Uterus (tissue), 4 donors: ENCODE results near the gene LCN9. TPM values are rescaled to one million over a fixed set of nuclear protein-coding genes. Genes with fewer than 3 reads are reported as not detected.

Experiments
- DNase-seq, 2 donors: peaks; one replicate each; pipeline ENCODE4 v3.0.0-alpha.2; 2019 to 2020
- H3K27ac ChIP-seq, 2 donors: fragments of 200-600 bp; sonication (generic); 1 replicate in 1 of 2; 2 replicates in 1 of 2; pipeline ENCODE4 v1.5.1; 2016 to 2018
- H3K27me3 ChIP-seq, 2 donors: fragments of 200-600 bp; sonication (generic); one replicate each; pipeline ENCODE4 v1.5.1; 2018 to 2019; ENCODE audit warnings: control low read depth in 1 of 2
- H3K36me3 ChIP-seq, 2 donors: fragments of 200-600 bp; sonication (generic); one replicate each; pipeline ENCODE4 v1.5.1; 2019; ENCODE audit warnings: control low read depth in 1 of 2
- H3K4me1 ChIP-seq, 2 donors: fragments of 200-600 bp; sonication (generic); one replicate each; pipeline ENCODE4 v1.5.1; 2018 to 2019; ENCODE audit warnings: control low read depth in 1 of 2
- H3K4me3 ChIP-seq, 2 donors: fragments of 200-600 bp; sonication (generic); 1 replicate in 1 of 2; 2 replicates in 1 of 2; pipeline ENCODE4 v1.5.1; 2018 to 2019; ENCODE audit warnings: mild to moderate bottlenecking in 1 of 2
- H3K9me3 ChIP-seq, 2 donors: fragments of 200-600 bp; sonication (generic); one replicate each; pipeline ENCODE4 v1.5.1; 2019; ENCODE audit warnings: control low read depth in 1 of 2
- CTCF ChIP-seq, 4 experiments: fragments of 200-600 bp in 2 of 4; fragments of 450-650 bp in 2 of 4; sonication (generic) in 2 of 4; IDR thresholded peaks; one replicate each; pipeline ENCODE4 v1.5.1; 2016 to 2019; ENCODE audit warnings: antibody characterized with exemption in 4 of 4, mild to moderate bottlenecking in 2 of 4, moderate library complexity in 1 of 4
- POLR2A ChIP-seq, 2 donors: fragments of 450-650 bp; IDR thresholded peaks; one replicate each; pipeline ENCODE4 v1.6.1; 2016; ENCODE audit warnings: antibody characterized with exemption in 2 of 2, mild to moderate bottlenecking in 1 of 2, moderate library complexity in 1 of 2
- intact Hi-C: fragments of 100-400 bp; cut with DNase I; formaldehyde crosslinking; loops from one replicate; pipeline ENCODE4 v1.15.1; 2023; ENCODE audit warnings: low total_unique reads
- total RNA-seq, 4 donors: library from RNA; depleted of rRNA in 3 of 4; stranded (reverse); fragments of >200 nt in 3 of 4; gene quantifications; one replicate each; pipeline versions ENCODE4 v1.1.0 to v1.2.4, GENCODE V29; 2014 to 2023
- donor health status: DM: yes; HTN: yes; CAD: no.

Gene LCN9
- total RNA-seq, 4 donors from 2014 or later: not detected

GRCh38 chr9:135648494-135649410 is 14.4 kb upstream of the LCN9 start:
- Histone ChIP-seq H3K4me1 (no peaks in the 10 kb centered on the region), H3K9me3 (peaks cover 0 to 7% of the 10 kb centered on the region in 2 donors), H3K36me3 (no peaks in the 10 kb centered on the region), H3K27me3 (no peaks in the 10 kb centered on the region), H3K4me3 (no peak overlapping the region), H3K27ac (no peak overlapping the region)
- no peak for DNase-seq
- TF ChIP-seq CTCF (IDR thresholded peaks at IDR 0.05) (no peak), POLR2A (IDR thresholded peaks at IDR 0.05) (no peak)
- intact Hi-C loops: no loop called here

- Histone ChIP-seq H3K4me1 (no peaks in the 10 kb centered on the region), H3K4me3 (no peak overlapping the region), H3K27ac (no peak overlapping the region), H3K27me3 (no peaks in the 10 kb centered on the region), H3K9me3 (peaks cover 0 to 7% of the 10 kb centered on the region in 2 donors), H3K36me3 (no peaks in the 10 kb centered on the region)
- intact Hi-C loops: no loop called here
- no peak for DNase-seq
- TF ChIP-seq CTCF (IDR thresholded peaks at IDR 0.05): no peak
- TF ChIP-seq POLR2A (IDR thresholded peaks at IDR 0.05): no peak
These were observed 13.6 kb upstream of the LCN9 start for GRCh38 chr9:135649508-135649907.

- no peak for DNase-seq
- no peaks in the 10 kb centered on the region for H3K27me3 ChIP-seq
- intact Hi-C loops: no loop called here
- TF ChIP-seq CTCF (IDR thresholded peaks at IDR 0.05) (no peak), POLR2A (IDR thresholded peaks at IDR 0.05) (no peak)
- H3K27ac ChIP-seq: no peak overlapping the region
- H3K4me3 ChIP-seq: no peak overlapping the region
- H3K9me3 ChIP-seq: peaks cover 0 to 7% of the 10 kb centered on the region in 2 donors
- no peaks in the 10 kb centered on the region for H3K36me3 ChIP-seq
- H3K4me1 ChIP-seq: no peaks in the 10 kb centered on the region
These were observed 12.7 kb upstream of the LCN9 start for GRCh38 chr9:135650408-135650807.

GRCh38 chr9:135655317-135655716 is 7.8 kb upstream of the LCN9 start:
- TF ChIP-seq CTCF (IDR thresholded peaks at IDR 0.05) (no peak), POLR2A (IDR thresholded peaks at IDR 0.05) (no peak)
- Histone ChIP-seq H3K27me3 (no peaks in the 10 kb centered on the region), H3K9me3 (no peaks in the 10 kb centered on the region), H3K4me1 (no peaks in the 10 kb centered on the region), H3K36me3 (no peaks in the 10 kb centered on the region), H3K4me3 (no peak overlapping the region), H3K27ac (no peak overlapping the region)
- no peak for DNase-seq
- intact Hi-C loops: no loop called here

- no peaks in the 10 kb centered on the region for H3K36me3 ChIP-seq
- no peaks in the 10 kb centered on the region for H3K9me3 ChIP-seq
- intact Hi-C loops: no loop called here
- H3K27ac ChIP-seq: no peak overlapping the region
- H3K27me3 ChIP-seq: no peaks in the 10 kb centered on the region
- H3K4me1 ChIP-seq: no peaks in the 10 kb centered on the region
- H3K4me3 ChIP-seq: no peak overlapping the region
- DNase-seq: no peak
- TF ChIP-seq CTCF (IDR thresholded peaks at IDR 0.05) (no peak), POLR2A (IDR thresholded peaks at IDR 0.05) (no peak)
These were observed 5.7 kb upstream of the LCN9 start for GRCh38 chr9:135657416-135657815.
